HG02678 (cell line): ENCODE measurements around the gene DGKD.

ENCODE experiments used
- ATAC-seq: cut with Tn5 transposase; IDR thresholded peaks from one replicate; pipeline ENCODE4 v1.9.1; 2021; ENCODE audit warnings: mild to moderate bottlenecking, moderate library complexity; ENCODE audit not compliant: unreplicated experiment

Gene DGKD

DNA sequence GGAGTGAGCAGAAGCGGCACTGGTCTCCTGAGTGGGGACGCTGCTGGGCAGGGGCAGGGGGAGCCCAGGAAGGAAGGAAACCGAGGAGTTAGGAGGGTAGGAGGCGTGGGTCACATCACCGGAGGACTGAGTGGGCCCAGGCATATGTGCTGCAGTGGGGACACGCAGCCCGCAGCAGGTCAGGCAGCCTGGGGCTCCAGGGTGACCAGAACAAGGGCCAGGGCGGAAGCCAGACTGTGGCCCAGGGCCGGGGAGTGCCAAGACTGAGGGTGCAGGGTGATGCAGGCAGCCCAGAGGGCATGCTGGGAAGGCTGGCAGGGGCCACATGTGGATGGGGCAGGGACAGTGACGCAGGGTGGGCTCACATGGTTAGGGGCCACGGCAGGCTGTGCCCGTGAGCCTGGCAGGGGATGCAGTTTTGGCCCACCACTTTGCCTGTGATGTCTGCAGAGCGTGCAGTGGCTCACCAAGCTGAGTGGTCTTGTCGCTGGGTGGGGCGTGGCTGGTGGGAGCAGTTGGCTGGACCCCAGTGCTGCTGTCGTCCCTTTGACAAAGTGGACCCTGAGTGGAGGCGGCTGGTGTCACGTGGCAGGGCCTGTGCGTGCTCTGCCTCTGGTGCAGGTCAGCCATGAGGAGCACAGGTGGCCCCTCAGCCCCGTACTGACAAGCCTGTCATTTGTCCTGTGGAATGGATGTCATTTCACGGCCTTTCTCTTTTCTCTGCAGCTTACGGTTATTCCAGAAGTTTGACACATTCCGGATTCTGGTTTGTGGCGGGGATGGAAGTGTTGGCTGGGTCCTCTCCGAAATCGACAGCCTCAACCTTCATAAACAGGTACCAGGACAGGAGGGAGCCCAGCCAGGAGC lies 87.1 kb downstream of the DGKD start:
- ATAC-seq, result no peak

DNA sequence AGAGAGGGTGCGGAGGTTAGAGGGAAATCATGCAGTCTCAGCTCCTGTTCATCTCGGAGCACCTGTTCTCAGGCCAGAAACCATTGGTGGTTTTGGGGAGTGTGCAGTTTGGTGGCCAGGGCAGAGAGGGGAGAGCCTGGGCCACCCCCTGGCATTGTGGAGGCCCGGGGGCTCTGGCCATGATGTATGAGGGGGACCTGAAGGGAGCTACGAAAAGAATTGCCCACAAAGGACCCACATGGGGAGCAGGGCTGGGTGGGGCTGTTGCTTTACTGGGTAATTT lies 87.7 kb downstream of the DGKD start:
- ATAC-seq, result no peak

DNA sequence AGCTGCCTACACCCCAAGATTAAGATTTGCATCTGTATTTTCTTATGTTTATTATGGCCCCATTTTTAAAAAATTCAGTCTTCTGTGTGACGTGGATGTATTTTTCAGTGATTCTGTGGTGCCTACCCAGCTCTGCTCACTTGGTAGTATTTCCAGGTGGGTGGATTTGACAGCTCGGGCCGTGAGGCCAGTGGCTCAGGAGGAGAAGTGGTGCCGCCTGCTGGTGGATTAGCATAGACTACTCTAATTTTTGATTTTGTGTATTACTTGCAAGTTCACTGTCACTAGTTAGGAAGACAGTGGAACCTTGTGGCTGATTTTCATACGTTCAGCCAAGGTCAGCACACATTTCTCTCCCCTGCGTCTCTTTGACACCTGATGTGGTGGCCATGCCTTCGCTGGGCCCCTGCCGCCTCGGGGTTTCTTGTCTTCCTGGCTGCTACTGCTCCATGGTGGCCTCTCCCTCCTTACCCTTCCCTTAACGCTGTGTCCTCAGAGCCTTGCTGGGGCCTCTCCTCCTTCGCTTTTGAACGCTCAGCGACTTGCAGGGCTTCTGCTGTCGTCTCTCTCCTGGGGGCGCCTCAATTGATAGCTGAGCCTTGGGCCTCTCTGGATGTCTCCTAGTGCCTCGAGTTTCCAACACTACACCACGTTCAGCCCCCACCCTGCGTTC lies 89.4 kb downstream of the DGKD start:
- ATAC-seq, result no peak

DNA sequence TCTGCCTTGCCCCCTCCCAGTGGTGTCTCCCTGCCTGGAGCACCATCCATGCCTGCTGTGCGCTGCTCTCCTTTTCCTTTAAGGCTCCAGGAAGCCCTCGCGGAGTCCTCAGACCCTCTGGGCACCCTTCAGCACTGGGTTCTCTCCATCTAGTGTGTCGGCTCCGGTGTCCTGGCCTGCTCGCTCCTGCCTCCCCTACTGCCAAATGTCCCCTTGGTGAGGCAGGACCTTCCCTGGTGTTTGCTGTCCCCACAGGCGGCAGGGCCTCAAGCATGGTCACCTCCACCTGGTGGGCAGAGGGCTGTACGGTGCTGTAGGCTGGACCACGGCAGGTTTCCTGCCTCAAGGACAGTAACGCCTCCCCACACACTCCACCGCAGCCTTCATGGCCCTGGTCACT lies 90.2 kb downstream of the DGKD start:
- ATAC-seq, result no peak

DNA sequence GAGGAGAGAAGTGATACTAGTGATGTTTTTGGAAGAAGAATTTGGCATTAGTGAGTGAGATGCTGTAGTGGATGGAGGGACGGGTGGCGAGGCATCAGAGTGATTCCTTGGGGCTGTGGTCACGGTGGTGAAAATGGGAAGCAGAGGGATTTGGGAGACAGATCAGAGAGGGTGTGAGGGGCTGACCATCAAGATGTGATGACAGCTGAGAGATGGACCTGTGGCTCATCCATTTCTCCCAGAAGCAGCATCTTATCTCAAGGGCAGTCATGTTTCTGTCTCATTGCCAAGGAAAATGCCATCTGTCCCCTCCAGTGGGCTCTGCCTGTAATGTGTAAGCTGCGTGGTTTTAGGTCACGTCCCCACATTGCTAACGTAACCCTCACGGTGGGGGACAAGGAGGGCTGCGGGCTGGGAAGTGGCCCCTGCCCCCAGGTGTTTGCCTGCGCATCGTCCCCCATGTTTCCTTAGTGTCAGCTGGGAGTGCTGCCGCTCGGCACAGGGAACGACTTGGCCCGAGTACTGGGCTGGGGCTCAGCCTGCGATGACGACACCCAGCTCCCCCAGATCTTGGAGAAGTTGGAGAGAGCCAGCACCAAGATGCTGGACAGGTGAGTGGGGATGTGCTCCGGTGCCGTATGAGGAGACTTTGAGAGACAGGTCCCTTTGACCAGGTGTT lies 91.0 kb downstream of the DGKD start:
- no peak for ATAC-seq

DNA sequence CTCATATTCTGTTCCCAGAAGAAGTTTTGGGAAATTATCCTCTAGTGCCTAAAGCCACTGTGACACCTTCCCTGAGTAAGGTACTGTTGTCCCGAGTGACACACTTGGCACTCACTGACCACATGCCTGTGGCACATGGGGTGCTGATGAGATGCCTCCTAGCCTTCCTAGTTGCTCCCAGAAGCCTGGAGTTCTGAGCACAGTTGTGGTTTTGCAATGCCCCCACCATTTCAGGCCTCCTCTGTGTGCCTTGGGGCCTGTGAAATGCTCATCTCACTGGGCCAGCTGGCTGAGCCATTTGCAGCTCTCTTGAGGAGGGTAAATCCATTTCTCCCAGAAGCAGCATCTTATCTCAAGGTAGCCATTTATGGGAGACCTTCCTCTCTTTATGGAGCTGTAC lies 91.8 kb downstream of the DGKD start:
- no peak for ATAC-seq

DNA sequence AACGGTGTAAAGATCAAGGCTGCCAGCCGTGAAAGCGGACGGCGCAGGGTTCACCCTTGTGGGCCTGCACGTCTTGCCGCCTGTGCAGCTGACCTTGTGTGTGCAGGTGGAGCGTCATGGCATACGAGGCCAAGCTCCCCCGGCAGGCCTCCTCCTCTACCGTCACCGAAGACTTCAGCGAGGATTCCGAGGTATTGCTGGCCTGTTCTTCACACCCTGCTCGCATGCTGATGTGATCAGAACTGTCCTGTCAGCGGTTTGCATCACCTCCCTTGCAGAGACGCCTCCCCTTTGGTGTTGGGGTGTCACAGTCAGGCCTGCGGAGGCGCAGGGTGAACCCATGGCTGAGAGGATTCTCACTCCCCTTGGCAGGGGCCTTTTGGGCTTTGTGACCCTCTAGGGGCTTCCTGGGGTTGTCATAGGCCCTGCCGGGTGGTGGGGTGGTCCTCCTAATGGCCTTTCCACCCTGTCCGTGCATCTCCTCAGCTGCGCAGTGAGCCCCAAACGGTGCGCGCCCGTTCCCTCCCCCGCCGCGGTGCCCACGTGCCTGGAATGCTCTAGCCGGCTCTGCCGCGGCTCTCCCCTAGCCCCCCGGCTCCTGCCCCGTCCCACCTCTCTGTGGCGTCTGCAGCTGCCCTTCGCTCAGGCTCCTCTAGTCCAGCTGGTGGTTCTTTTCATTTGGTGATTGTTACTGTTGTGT lies 92.5 kb downstream of the DGKD start:
- no peak for ATAC-seq

DNA sequence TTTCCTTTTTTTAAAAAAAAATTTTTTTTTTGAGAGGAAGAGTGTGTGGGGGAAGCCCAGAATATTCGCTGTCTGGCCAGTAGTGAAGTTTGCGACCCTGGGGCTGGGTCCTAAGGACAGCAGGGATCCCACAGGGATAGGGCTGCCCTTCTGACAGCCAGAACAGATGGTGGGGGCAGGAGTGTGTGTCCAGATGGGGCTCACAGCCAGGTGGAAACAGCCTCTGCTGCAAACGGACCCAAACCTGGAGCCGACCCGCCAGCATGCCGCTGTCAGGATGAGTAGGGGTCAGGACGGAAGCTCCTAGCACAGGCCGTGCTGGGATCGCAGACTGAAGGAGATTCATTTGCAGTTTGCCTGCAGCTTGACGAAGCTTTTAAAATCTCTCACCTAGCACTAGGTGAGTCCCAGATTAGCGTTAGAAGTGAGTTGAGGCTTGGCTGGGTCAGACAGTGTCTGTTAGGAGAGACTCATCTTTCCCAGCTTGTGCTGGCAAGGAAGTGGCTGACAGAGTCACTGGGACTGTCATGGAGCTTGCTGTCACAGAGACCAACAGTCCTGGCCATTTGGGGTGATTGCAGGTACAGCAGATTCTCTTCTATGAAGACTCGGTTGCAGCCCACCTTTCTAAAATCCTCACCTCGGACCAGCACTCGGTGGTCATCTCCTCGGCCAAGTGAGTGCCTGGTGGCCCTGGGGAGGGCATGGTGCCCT lies 93.4 kb downstream of the DGKD start:
- ATAC-seq, result no peak

DNA sequence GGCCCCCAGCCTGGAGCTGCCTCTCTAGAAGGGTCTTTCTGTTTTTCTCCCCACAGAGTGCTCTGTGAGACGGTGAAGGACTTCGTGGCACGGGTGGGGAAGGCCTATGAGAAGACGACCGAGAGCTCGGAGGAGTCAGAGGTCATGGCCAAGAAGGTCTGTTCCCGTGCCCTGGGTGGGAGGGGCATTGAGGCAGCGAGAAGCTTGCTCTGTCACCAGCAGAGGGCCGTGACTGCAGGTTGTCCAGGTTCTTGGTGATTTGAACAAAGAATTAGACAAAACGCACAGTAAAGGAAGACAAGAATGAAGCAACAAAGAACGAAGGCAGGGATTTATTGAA lies 93.9 kb downstream of the DGKD start:
- no peak for ATAC-seq

DNA sequence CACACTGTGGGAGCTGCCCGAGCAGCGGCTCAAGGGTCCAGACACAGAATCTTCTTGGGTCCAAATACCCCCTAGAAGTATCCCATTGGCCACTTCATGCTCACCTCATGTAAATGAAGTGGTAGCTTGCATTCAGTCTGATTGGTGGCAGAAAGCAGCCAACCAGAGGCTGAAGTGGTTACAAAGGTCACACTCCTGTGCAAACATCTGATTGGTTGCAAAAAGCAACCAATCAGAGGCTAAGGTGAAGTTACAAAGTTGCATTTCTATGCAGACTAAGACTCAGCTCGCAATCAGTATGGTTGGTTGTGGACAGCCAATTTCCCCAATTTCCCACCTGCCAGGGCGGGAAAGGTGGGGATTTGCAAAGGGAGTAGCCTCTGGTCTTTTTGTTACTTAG lies 94.3 kb downstream of the DGKD start:
- no peak for ATAC-seq

DNA sequence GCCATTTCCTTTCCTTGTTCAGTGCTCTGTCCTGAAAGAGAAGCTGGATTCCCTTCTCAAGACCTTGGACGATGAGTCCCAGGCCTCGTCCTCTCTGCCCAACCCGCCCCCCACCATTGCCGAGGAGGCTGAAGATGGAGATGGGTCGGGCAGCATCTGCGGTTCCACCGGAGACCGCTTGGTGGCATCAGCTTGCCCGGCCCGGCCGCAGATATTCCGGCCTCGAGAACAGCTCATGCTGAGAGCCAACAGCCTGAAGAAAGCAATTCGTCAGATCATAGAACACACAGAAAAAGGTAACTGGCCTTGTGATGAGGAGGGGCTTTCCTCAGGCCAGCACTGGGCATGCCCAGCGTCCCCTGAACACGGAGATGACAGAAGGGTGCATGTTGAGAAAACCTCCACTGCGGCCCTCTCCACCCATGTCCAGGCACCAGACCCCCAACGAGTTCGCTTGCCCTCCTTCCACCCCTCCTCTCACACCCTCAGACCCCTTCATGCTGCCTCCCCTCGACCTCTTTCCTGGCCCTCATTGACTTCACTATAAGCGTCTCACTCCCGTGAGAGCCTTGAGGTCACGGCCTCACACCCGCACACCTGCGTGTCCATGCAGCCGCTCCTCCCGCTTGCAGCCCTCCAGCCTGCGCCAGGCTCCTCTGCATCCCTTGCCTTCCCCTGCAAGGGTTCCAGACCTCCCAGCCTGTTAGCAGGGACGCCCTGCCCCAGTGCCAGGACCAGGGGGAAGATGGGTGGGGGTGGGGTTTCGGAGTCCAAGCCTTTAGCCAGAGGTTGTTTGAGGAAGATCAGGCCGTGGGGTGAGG lies 95.0 kb downstream of the DGKD start:
- ATAC-seq, result no peak

DNA sequence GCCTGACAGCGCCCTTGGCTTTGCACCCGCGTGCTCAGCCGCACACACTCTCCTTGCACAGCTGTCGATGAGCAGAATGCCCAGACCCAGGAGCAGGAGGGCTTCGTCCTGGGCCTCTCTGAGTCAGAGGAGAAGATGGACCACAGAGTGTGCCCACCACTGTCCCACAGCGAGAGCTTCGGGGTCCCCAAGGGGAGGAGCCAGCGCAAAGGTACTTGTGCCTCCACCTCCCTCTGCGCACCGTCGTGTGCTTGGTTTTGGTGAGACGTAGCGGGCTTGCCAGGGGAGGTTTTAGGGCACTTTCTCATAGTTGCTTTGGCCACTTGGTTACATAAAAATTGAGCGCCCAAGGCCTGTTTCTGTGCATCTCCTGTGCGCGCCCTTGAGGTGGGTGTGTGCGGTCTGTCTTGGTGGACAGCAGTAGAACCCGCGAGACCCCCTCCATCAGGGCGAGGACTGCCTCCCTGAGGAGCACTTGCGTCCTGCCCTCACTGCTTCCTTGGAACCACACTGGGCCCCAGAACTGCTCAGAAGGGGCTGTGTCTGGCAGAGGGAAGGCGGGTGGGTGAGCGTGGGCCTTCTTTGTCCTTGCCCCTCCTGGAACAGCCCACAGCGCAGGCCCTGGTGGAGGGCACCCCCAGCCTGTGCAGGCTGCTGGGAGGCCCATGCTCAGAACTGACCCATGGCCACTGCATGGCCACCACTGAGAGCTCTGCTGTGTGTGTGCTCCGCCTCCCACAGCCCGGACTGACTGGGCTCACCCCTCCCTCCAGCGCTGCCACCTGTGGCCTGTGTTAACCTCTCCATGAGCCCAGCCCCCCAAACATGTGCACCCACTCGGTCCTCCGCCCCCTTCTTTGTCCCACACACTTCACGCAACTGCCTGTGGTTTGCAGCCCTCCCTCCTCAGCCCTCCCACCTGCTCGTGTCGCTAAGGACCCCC lies 95.9 kb downstream of the DGKD start:
- no peak for ATAC-seq

DNA sequence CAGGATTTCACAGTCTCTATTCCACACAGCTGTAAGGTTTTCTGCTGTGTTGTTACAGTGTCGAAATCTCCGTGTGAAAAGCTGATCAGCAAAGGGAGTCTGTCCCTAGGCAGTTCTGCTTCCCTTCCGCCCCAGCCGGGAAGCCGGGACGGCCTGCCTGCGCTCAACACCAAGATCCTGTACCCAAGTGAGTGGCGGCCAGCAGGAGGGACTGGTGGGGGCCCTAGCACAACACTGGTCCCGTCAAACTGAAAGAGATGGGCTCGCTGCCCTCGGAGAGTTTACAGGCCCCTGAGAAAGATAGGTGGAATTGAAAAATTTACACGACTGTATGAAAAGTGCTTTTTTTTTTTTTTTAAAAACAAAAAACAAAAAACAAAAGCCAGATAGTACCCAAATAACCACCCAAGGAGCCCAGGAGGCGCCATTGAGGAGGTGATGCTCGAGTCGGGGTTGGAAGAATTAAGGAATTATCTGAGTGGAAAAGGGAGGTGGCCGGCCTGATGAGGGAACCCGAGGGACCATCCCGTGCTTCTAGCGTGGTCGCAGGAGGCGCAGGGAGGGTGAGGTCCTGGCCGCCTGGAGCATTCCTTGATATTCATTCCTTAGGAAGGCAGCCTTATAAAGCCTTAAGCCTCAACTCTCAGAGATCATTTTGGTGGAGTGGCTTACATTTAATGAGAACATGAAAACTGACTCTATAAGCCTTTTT lies 96.7 kb downstream of the DGKD start:
- no peak for ATAC-seq

DNA sequence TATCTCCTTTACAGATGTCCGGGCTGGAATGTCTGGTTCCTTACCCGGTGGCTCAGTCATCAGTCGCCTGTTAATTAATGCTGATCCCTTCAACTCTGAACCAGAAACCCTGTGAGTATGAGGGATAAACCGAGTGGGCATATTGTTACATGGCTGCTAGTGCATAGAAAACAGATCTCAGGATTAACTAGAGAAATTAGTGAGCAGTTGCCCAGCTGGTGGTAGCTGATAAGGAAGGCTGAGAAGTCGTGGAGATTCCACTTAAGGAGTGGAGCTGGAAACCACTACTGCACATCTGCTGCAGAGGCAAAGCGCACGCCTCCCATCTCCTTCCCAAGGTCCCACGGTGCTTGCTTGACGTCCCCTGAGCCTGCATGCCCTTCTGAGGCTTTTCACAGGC lies 97.7 kb downstream of the DGKD start:
- no peak for ATAC-seq

DNA sequence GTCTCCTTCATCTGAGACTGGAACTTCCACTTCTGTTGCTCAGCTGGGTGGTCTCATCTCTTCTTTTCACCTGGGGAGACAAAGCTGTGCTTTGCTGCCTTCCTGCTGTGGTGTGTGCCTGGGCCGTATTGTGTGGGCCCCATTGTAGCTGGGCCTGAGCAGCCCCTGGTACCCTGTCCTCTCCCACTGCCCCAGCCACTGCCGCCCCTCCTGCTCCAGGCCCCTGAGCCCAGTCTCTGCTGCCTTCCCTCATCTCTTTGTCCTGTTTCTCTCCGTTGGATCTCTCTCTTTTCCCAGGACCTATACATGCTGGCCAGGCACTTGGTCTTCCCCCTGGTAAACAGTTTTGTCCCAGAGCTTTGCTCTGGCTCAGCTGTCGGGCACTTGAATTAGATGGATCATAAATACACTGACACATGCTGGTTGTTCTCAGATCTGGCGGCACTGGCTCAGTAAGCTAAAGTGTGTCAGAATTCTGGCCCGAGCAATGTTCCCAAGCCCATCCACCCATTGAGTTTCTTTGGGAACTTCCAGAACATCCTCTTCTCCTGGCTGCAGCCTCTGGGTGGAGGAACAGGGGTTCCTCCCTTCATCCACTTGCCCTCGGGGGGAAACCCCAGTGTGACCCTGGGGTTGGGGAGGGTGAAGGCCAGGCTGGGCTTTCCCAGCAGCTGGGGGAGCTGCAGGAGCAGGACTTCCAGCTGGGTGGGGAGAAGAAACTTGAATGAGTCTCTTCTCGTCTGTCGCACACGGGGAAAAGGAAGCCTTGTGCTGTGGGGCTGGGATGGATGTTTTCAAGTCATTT lies 99.0 kb downstream of the DGKD start:
- ATAC-seq, result no peak

DNA sequence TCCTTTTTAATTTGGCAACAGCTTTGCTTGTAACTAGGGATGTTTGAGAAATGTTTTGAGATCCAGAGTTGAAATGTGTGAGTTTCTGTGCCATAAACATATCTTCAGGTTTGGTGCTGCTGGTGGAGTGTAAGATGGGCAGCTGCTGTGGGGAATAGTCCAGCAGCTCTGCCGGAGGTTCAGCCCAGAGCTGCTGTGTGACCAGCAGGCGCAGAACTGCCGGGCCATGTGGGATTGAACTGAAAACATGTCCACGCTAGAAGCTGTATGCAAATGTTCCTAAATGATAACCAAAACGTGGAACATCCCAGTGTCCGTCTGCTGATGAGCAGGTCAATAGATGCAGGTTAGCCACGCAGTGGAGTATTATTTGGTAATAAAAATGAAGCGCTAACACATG lies 99.6 kb downstream of the DGKD start:
- no peak for ATAC-seq

DNA sequence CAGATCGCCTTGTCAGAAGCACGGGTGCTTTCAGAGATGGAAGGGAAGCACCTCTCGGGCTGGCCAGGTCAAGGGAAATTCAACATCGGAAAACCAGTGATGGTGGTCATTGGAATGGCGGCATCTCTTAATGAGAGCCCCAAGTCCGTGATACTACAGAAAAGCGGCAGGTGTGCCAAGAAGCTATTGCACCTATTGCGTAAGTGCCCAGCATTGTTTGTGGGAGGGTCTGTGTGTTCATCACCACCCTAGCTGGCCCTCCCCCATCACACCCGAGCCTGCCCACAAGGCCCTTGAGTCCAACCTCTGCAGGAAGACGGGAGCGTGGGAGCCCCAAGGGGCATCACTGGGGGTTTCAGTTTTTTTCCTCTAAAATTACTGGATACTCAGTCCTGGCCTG lies 100.7 kb downstream of the DGKD start:
- ATAC-seq, result no peak

DNA sequence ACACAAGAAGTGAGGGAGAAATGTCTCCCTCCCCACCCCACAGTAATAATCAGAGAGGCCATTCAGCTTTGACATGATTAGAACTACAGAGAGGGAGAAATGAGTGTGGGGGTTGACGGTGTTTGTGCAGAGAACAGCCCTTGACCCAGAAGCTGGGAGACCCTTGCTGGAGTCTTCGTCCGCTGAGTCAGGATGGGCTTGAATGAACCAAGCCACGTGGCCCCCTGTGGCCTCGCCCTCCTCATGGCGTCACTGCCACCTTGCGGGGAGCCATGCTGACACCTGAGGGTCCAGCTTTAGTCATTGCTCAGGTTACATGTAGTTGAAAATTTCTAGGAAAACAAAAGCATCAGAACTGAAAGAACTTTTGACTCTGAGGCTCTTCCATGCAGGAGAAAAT lies 101.2 kb downstream of the DGKD start:
- ATAC-seq, result no peak
